ENCODE results near the gene DAPK2.

DNA sequence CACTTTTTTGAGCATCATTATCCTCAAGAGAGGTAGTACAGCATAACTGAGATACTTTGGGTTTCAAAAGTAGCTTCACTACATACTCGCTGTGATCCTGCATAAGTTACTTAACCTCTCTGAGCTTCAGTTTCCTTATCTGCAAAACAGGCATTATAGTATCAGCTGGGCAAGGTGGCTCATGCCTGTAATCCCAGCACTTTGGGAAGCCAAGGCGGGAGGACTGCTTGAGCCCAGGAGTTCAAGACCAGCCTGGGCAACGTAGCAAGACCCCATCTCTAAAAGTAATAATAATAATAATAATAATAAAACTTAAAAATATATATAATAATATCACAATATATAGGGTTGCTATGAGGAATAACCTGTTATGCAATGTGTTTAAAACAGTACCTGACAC is 36.5 kb upstream of the DAPK2 start:
- TF ChIP-seq POLR2AphosphoS5 (IDR thresholded peaks at IDR 0.05; ENCODE audit: low read depth, low read length), result no peak
- TF ChIP-seq SIN3A (IDR thresholded peaks at IDR 0.05; ENCODE audit: borderline replicate concordance, insufficient read depth, low read length), result no peak

Data from PFSK-1 (cell line).